Smooth muscle cell (in vitro differentiated cells): ENCODE measurements around the gene LAMA5. TPM values are rescaled to one million over a fixed set of nuclear protein-coding genes. Genes with fewer than 3 reads are reported as not detected.

ENCODE experiments used
- DNase-seq: peaks from one replicate; lab custom pipeline; 2025; ENCODE audit not compliant: unreplicated experiment; lab: John Stamatoyannopoulos, UW
- H2AFZ ChIP-seq: fragments of 200-600 bp; sonication (generic); 2 replicates; pipeline ENCODE4 v1.6.0; 2016; ENCODE audit warnings: antibody characterized with exemption, low read depth, mild to moderate bottlenecking
- H3F3A ChIP-seq: fragments of 200-600 bp; sonication (generic); 2 replicates; pipeline ENCODE4 v1.6.0; 2017; ENCODE audit warnings: antibody characterized with exemption, low read depth
- H3K27ac ChIP-seq: fragments of 200-600 bp; sonication (generic); 2 replicates; pipeline ENCODE4 v1.5.1; 2016; ENCODE audit warnings: low read depth, mild to moderate bottlenecking
- H3K27me3 ChIP-seq: fragments of 200-600 bp; sonication (generic); 2 replicates; pipeline ENCODE4 v1.6.1; 2016; ENCODE audit warnings: low read depth, mild to moderate bottlenecking
- H3K36me3 ChIP-seq: fragments of 200-600 bp; sonication (generic); 2 replicates; pipeline ENCODE4 v1.5.1; 2016; ENCODE audit warnings: low read depth
- H3K4me1 ChIP-seq: fragments of 200-600 bp; sonication (generic); 2 replicates; pipeline ENCODE4 v1.5.1; 2016; ENCODE audit warnings: low read depth
- H3K4me2 ChIP-seq: fragments of 200-600 bp; sonication (generic); 2 replicates; pipeline ENCODE4 v1.6.0; 2016; ENCODE audit warnings: mild to moderate bottlenecking
- H3K4me3 ChIP-seq: fragments of 200-600 bp; sonication (generic); 2 replicates; pipeline ENCODE4 v1.5.1; 2016; ENCODE audit warnings: mild to moderate bottlenecking
- H3K79me2 ChIP-seq: fragments of 200-600 bp; sonication (generic); 2 replicates; pipeline ENCODE4 v1.6.0; 2016; ENCODE audit warnings: low read depth, mild to moderate bottlenecking
- H3K9ac ChIP-seq: fragments of 200-600 bp; sonication (generic); 2 replicates; pipeline ENCODE4 v1.6.0; 2016; ENCODE audit warnings: low read depth
- H3K9me3 ChIP-seq: fragments of 200-600 bp; sonication (generic); replicated peaks from 2 replicates; pipeline ENCODE4 v1.5.1; 2016; ENCODE audit warnings: low read depth
- H4K20me1 ChIP-seq: fragments of 200-600 bp; sonication (generic); 2 replicates; pipeline ENCODE4 v1.6.0; 2016; ENCODE audit warnings: low read depth
- WGBS: methylation state at CpG from one replicate; pipeline ENCODE4 v1.1.7; 2016; ENCODE audit warnings: low lambda C conversion rate; 5-methylcytosine and 5-hydroxymethylcytosine counted together
- polyA plus RNA-seq: library from polyadenylated mRNA; unstranded; fragments of >200 nt; fragmentation: Nextera tagmentation; extraction: Ambion mirVana; gene quantifications from 2 replicates; pipeline ENCODE4 v1.2.1, GENCODE V29; 2016
- total RNA-seq: library from RNA; depleted of rRNA; stranded (reverse); fragments of >200 nt; gene quantifications from 2 replicates; pipeline ENCODE4 v1.2.3, GENCODE V29; 2014
- TF ChIP-seq, protein P1 (sequence below): fragments of 200-600 bp; sonication (generic); IDR thresholded peaks from 2 replicates; pipeline ENCODE4 v1.5.1; 2017; ENCODE audit warnings: borderline replicate concordance, mild to moderate bottlenecking, antibody characterized with exemption; ENCODE audit not compliant: insufficient read depth, poor library complexity, severe bottlenecking

Gene LAMA5
- total and polyA plus RNA-seq, 2 experiments from 2014 or later = 27.5 to 27.6 TPM

GRCh38 chr20:62336329-62336728 lies 30.8 kb downstream of the LAMA5 start:
- H3K4me1 ChIP-seq = no peaks in the 10 kb centered on the region
- no peak overlapping the region for H3K27ac ChIP-seq
- TF ChIP-seq, protein P1, sequence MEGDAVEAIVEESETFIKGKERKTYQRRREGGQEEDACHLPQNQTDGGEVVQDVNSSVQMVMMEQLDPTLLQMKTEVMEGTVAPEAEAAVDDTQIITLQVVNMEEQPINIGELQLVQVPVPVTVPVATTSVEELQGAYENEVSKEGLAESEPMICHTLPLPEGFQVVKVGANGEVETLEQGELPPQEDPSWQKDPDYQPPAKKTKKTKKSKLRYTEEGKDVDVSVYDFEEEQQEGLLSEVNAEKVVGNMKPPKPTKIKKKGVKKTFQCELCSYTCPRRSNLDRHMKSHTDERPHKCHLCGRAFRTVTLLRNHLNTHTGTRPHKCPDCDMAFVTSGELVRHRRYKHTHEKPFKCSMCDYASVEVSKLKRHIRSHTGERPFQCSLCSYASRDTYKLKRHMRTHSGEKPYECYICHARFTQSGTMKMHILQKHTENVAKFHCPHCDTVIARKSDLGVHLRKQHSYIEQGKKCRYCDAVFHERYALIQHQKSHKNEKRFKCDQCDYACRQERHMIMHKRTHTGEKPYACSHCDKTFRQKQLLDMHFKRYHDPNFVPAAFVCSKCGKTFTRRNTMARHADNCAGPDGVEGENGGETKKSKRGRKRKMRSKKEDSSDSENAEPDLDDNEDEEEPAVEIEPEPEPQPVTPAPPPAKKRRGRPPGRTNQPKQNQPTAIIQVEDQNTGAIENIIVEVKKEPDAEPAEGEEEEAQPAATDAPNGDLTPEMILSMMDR = no peak
- H3K27me3 ChIP-seq = no peaks in the 10 kb centered on the region
- H3F3A ChIP-seq = no peaks in the 10 kb centered on the region
- H3K9ac ChIP-seq = no peak overlapping the region
- H3K4me3 ChIP-seq = no peak overlapping the region
- H3K4me2 ChIP-seq = no peak overlapping the region
- no peaks in the 10 kb centered on the region for H3K9me3 ChIP-seq
- H3K79me2 ChIP-seq = no peaks in the 10 kb centered on the region
- no peaks in the 10 kb centered on the region for H4K20me1 ChIP-seq
- no peak for DNase-seq
- H2AFZ ChIP-seq = no peak overlapping the region
- WGBS = 89% methylated on average over 11 of the region's 11 CpGs
- no peaks in the 10 kb centered on the region for H3K36me3 ChIP-seq

DNA sequence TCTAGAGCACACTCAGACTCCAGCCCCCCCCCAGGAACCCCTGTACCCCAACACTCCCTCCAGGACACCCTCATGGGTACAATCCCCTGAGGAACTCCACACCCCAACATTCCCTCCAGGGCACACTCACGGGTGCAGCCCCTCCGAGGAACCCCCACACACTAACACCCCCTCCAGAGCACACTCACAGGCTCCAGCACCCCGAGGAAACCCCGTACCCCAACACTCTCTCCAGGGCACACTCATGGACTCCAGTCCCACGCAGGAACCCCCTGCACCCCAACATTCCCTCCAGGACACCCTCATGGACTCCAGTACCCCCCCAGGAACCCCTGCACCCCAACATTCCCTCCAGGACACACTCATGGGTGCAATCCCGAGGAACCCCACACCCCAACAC lies 31.6 kb downstream of the LAMA5 start:
- Histone ChIP-seq H3K9me3 (no peaks in the 10 kb centered on the region), H3K4me2 (no peak overlapping the region), H3K27me3 (no peaks in the 10 kb centered on the region), H3F3A (no peaks in the 10 kb centered on the region), H3K4me1 (no peaks in the 10 kb centered on the region), H3K4me3 (no peak overlapping the region), H4K20me1 (no peaks in the 10 kb centered on the region), H2AFZ (no peak overlapping the region), H3K27ac (no peak overlapping the region), H3K79me2 (no peaks in the 10 kb centered on the region), H3K9ac (no peak overlapping the region), H3K36me3 (no peaks in the 10 kb centered on the region)
- 94% methylated on average over 5 of the region's 6 CpGs for WGBS
- DNase-seq = no peak
- TF ChIP-seq, protein P1 = no peak

GRCh38 chr20:62334881-62335280 lies 32.2 kb downstream of the LAMA5 start:
- Histone ChIP-seq H3K27ac (no peak overlapping the region), H3K4me2 (no peak overlapping the region), H3K9me3 (no peaks in the 10 kb centered on the region), H3K79me2 (no peaks in the 10 kb centered on the region), H3K4me3 (no peak overlapping the region), H4K20me1 (no peaks in the 10 kb centered on the region), H3K4me1 (no peaks in the 10 kb centered on the region), H2AFZ (no peak overlapping the region), H3F3A (no peaks in the 10 kb centered on the region), H3K27me3 (no peaks in the 10 kb centered on the region), H3K9ac (no peak overlapping the region), H3K36me3 (no peaks in the 10 kb centered on the region)
- WGBS = 99% methylated on average over 13 of the region's 13 CpGs
- TF ChIP-seq, protein P1 = no peak
- no peak for DNase-seq

DNA sequence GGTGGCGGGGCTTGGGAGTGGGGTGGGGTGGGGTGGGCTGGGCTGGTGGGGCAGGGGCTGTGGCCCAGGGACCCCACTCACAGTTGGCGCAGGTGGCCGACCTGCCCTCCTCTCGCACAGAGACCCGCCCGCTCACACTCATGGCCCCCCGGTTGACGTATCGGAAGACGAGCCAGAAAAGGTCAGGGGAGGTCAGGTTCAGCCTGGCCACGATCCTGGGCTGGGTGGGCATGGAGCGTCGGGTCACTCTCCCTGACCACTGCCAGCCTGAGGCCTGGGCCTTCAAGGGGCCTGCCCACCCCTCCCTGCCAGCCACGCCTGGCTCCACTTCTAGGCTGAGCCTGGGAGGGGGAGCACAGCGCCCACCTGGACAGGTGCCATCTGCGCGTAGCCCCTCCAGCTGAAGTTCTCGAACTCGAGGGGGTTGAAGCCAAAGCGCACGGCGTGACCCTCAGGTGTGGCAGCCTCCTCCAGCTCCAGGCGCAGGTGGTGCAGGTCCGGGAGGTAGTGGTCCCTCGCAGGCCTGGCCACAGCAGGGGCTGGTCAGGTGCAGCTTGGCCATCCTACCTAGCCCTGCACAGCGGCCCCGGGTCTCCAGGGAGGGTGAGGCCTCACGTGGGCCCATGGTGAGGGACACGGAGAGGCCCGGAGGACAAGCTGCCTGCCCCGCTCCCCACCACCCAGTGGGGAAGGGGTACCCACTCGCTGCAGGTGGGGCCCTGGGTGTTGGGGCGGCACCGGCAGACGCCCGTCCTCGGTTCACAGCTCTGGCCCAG lies 33.1 kb downstream of the LAMA5 start:
- no peaks in the 10 kb centered on the region for H3K27me3 ChIP-seq
- 92% methylated on average over 37 of the region's 37 CpGs for whole genome bisulfite sequencing
- H3K4me1 ChIP-seq = no peaks in the 10 kb centered on the region
- no peak overlapping the region for H3K9ac ChIP-seq
- no peaks in the 10 kb centered on the region for H3K79me2 ChIP-seq
- no peaks in the 10 kb centered on the region for H3K36me3 ChIP-seq
- H2AFZ ChIP-seq = no peak overlapping the region
- no peaks in the 10 kb centered on the region for H4K20me1 ChIP-seq
- TF ChIP-seq, protein P1 = no peak
- DNase-seq = no peak
- no peaks in the 10 kb centered on the region for H3K9me3 ChIP-seq
- H3K4me3 ChIP-seq = no peak overlapping the region
- no peaks in the 10 kb centered on the region for H3F3A ChIP-seq
- no peak overlapping the region for H3K27ac ChIP-seq
- H3K4me2 ChIP-seq = no peak overlapping the region
